22Rv1 (cell line): ENCODE measurements around the gene SPSB1.

Experiments
- ZFX ChIP-seq: fragments of 450-650 bp; IDR thresholded peaks from 2 replicates; pipeline ENCODE4 v1.6.1; 2017; ENCODE audit warnings: antibody characterized with exemption, borderline replicate concordance
- TF ChIP-seq, protein P1 (sequence below): fragments of 450-650 bp; IDR thresholded peaks from 2 replicates; pipeline ENCODE4 v1.5.1; 2017; ENCODE audit warnings: mild to moderate bottlenecking

DNA sequence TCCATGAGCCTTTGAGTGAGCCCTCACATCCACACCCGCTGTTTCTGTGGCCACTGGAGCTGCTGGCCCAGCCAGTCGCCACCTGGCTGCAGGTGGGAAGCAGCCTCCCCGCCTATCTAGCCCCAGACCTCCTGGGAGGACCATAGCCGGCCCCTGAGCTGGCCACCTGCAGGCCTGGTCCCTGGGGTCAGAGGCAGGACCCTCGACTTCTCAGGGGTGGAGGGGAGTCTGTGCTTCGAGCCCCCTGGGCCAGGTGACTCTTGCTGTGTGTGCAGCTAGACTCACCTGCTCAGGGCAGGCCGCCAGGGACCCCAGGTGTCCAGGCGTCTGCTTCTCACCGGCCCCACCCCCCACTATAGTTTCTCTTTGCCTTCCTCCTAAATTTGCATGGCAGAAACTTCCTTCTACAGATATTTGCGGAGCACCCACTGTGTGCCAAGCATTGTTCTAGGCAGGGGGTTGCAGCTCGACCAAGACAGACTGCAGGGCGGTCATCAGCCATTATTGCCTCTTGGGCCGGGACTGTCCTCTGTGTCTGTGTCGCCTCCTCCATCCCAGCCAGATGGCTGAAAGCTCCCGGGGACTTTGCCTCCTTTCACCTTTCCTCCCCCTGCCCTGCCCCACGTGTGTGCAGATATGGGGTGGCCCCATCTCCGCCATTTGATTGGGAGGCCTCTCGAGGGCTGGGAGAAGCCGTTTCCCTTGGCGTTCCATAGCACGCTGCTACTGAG, 27.3 kb downstream of the SPSB1 start:
- TF ChIP-seq, protein P1, sequence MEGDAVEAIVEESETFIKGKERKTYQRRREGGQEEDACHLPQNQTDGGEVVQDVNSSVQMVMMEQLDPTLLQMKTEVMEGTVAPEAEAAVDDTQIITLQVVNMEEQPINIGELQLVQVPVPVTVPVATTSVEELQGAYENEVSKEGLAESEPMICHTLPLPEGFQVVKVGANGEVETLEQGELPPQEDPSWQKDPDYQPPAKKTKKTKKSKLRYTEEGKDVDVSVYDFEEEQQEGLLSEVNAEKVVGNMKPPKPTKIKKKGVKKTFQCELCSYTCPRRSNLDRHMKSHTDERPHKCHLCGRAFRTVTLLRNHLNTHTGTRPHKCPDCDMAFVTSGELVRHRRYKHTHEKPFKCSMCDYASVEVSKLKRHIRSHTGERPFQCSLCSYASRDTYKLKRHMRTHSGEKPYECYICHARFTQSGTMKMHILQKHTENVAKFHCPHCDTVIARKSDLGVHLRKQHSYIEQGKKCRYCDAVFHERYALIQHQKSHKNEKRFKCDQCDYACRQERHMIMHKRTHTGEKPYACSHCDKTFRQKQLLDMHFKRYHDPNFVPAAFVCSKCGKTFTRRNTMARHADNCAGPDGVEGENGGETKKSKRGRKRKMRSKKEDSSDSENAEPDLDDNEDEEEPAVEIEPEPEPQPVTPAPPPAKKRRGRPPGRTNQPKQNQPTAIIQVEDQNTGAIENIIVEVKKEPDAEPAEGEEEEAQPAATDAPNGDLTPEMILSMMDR, result no peak
- no peak for TF ChIP-seq ZFX
